ENCODE results near the gene GARS1.

- TF ChIP-seq CTCF (conservative IDR thresholded peaks at IDR 0.05; ENCODE audit: low read length) (no peak), EZH2phosphoT487 (IDR thresholded peaks at IDR 0.05; ENCODE audit: borderline replicate concordance, low read depth, low read length) (no peak)
Measured at GRCh38 chr7:30642789-30643188, 48.1 kb downstream of the GARS1 start.
